Keratinocyte (primary cell): ENCODE measurements around the gene TMPRSS3. TPM values are rescaled to one million over a fixed set of nuclear protein-coding genes. Genes with fewer than 3 reads are reported as not detected.

ENCODE experiments used
- DNase-seq: peaks from one replicate; pipeline ENCODE4 v3.0.0-alpha.2; 2011; ENCODE audit warnings: low read depth, missing footprints, low spot score
- FAIRE-seq: peaks from 2 replicates; lab custom pipeline; 2011; peaks lifted over from hg19 to GRCh38; lab: Jason Lieb, UNC
- H2AFZ ChIP-seq: 2 replicates; pipeline ENCODE4 v1.6.0; 2012; ENCODE audit warnings: low read length, control low read depth, inconsistent platforms; ENCODE audit not compliant: control insufficient read depth
- H3K27ac ChIP-seq: 2 replicates; pipeline ENCODE4 v1.5.1; 2011; ENCODE audit warnings: low read length; ENCODE audit not compliant: control insufficient read depth, insufficient read depth
- H3K27me3 ChIP-seq: 3 replicates; pipeline ENCODE4 v1.6.0; 2011; ENCODE audit warnings: low read length; ENCODE audit not compliant: control insufficient read depth, insufficient read depth; ENCODE audit errors: extremely low read depth
- H3K36me3 ChIP-seq, 2 experiments: 2 replicates in 1 of 2; 3 replicates in 1 of 2; pipeline ENCODE4 v1.5.1; 2011; ENCODE audit warnings: low read length in 2 of 2, mild to moderate bottlenecking in 1 of 2; ENCODE audit not compliant: control insufficient read depth in 2 of 2, insufficient read depth in 2 of 2; ENCODE audit errors: extremely low read depth in 1 of 2
- H3K4me1 ChIP-seq: 3 replicates; pipeline ENCODE4 v1.5.1; 2011; ENCODE audit warnings: low read length; ENCODE audit not compliant: control insufficient read depth, insufficient read depth; ENCODE audit errors: extremely low read depth
- H3K4me2 ChIP-seq: 3 replicates; pipeline ENCODE4 v1.6.0; 2011; ENCODE audit warnings: low read depth, low read length; ENCODE audit not compliant: control insufficient read depth, insufficient read depth; ENCODE audit errors: extremely low read depth
- H3K4me3 ChIP-seq, 3 experiments: fragments of 200-600 bp in 1 of 3; sonication (generic) in 1 of 3; 2 replicates in 2 of 3; 3 replicates in 1 of 3; pipeline ENCODE4 v1.5.1; 2011 to 2016; ENCODE audit warnings: low read length in 3 of 3, mild to moderate bottlenecking in 3 of 3, control low read depth in 2 of 3, inconsistent platforms in 1 of 3, low read depth in 1 of 3, mixed read lengths in 1 of 3, mixed run types in 1 of 3, moderate library complexity in 1 of 3; ENCODE audit not compliant: control insufficient read depth in 2 of 3, insufficient read depth in 2 of 3; ENCODE audit errors: extremely low read depth in 1 of 3
- H3K79me2 ChIP-seq: 2 replicates; pipeline ENCODE4 v1.6.0; 2012; ENCODE audit warnings: low read length; ENCODE audit not compliant: control insufficient read depth, insufficient read depth
- H3K9ac ChIP-seq: 3 replicates; pipeline ENCODE4 v1.6.0; 2011; ENCODE audit warnings: low read length; ENCODE audit not compliant: control insufficient read depth, insufficient read depth; ENCODE audit errors: extremely low read depth
- H3K9me1 ChIP-seq: 3 replicates; pipeline ENCODE4 v1.6.0; 2011; ENCODE audit warnings: low read length; ENCODE audit not compliant: control insufficient read depth, insufficient read depth; ENCODE audit errors: extremely low read depth
- H3K9me3 ChIP-seq: 2 replicates; pipeline ENCODE4 v1.5.1; 2012; ENCODE audit warnings: low read depth, low read length; ENCODE audit not compliant: control insufficient read depth
- H4K20me1 ChIP-seq: 3 replicates; pipeline ENCODE4 v1.6.0; 2011; ENCODE audit warnings: low read length; ENCODE audit not compliant: control insufficient read depth, insufficient read depth; ENCODE audit errors: extremely low read depth
- CTCF ChIP-seq, 3 experiments: IDR thresholded peaks in 1 of 3; conservative IDR thresholded peaks in 1 of 3; optimal IDR thresholded peaks in 1 of 3; 2 replicates in 2 of 3; 3 replicates in 1 of 3; pipeline versions ENCODE3 to v1.5.1; 2011; ENCODE audit warnings: low read length in 3 of 3, mild to moderate bottlenecking in 3 of 3, moderate library complexity in 2 of 3, control low read depth in 1 of 3, inconsistent platforms in 1 of 3; ENCODE audit not compliant: insufficient read depth in 2 of 3; ENCODE audit errors: extremely low read depth in 1 of 3
- EZH2 ChIP-seq: IDR thresholded peaks from one replicate; pipeline ENCODE4 v1.6.1; 2012; ENCODE audit warnings: inconsistent platforms, mild to moderate bottlenecking, low read length, moderate library complexity
- dilution Hi-C: fragments of 300-500 bp; cut with MboI; formaldehyde crosslinking; loops from one replicate; pipeline ENCODE4 v1.7.0; 2020; ENCODE audit warnings: low sequenced_read_pairs; ENCODE audit not compliant: extremely low pct_ligation_motif_present
- polyA plus RNA-seq, 5 experiments: library from polyadenylated mRNA; depleted of rRNA in 3 of 5; stranded (reverse) in 3 of 5; stranded (forward) in 1 of 5; unstranded in 1 of 5; fragments of >200 nt; gene quantifications; 1 replicate in 1 of 5; 2 replicates in 3 of 5; 3 replicates in 1 of 5; pipeline versions ENCODE4 v1.2.1 to v1.2.3, GENCODE V29; 2011 to 2012; ENCODE audit warnings: missing spikeins in 2 of 5, low read depth in 1 of 5, low replicate concordance in 1 of 5

Gene TMPRSS3
- polyA plus RNA-seq, 1 donor (not counting 4 experiments of a cell fraction or from before 2014, with no cell fraction given), result not detected

GRCh38 chr21:42397746-42398394, 2.0 kb upstream of the TMPRSS3 start:
- Histone ChIP-seq H3K79me2 (no peaks in the 10 kb centered on the region), H3K4me1 (peaks cover 6% of the 10 kb centered on the region), H3K27ac (no peak overlapping the region), H3K4me3 (no peak overlapping the region), H2AFZ (no peak overlapping the region), H3K9ac (no peak overlapping the region), H3K4me2 (no peak overlapping the region), H3K9me3 (no peaks in the 10 kb centered on the region), H3K27me3 (peaks cover 6% of the 10 kb centered on the region), H3K9me1 (no peaks in the 10 kb centered on the region), H4K20me1 (no peaks in the 10 kb centered on the region), H3K36me3 (no peaks in the 10 kb centered on the region)
- TF ChIP-seq CTCF (optimal IDR thresholded peaks at IDR 0.05 in 1 of 3, IDR thresholded peaks at IDR 0.05 in 1 of 3, conservative IDR thresholded peaks at IDR 0.05 in 1 of 3; ENCODE audit: extremely low read depth in 1 of 3, insufficient read depth in 2 of 3, low read length in 3 of 3), result no peak
- TF ChIP-seq EZH2, result no peak
- DNase-seq (no peak), FAIRE-seq (no peak)
- dilution Hi-C loops, result no loop called here

- no peak overlapping the region for H3K4me3 ChIP-seq
- dilution Hi-C loops, result no loop called here
- H3K27me3 ChIP-seq, result peaks cover 6% of the 10 kb centered on the region
- no peaks in the 10 kb centered on the region for H3K9me1 ChIP-seq
- no peaks in the 10 kb centered on the region for H3K36me3 ChIP-seq
- no peak overlapping the region for H3K27ac ChIP-seq
- no peak for FAIRE-seq
- no peaks in the 10 kb centered on the region for H3K79me2 ChIP-seq
- H3K4me2 ChIP-seq, result no peak overlapping the region
- peaks cover 6% of the 10 kb centered on the region for H3K4me1 ChIP-seq
- no peak overlapping the region for H3K9ac ChIP-seq
- no peak overlapping the region for H2AFZ ChIP-seq
- H3K9me3 ChIP-seq, result no peaks in the 10 kb centered on the region
- no peak for DNase-seq
- TF ChIP-seq CTCF (optimal IDR thresholded peaks at IDR 0.05 in 1 of 3, IDR thresholded peaks at IDR 0.05 in 1 of 3, conservative IDR thresholded peaks at IDR 0.05 in 1 of 3; ENCODE audit: extremely low read depth in 1 of 3, insufficient read depth in 2 of 3, low read length in 3 of 3), result no peak
- TF ChIP-seq EZH2, result no peak
- H4K20me1 ChIP-seq, result no peaks in the 10 kb centered on the region
These were observed 1.2 kb upstream of the TMPRSS3 start for GRCh38 chr21:42396799-42397745.
